GM19438 (cell line): ENCODE data around the gene KIF9.
"Not testable (repeated sequence)": the region's sequence is repeated elsewhere in the genome, so short reads cannot be mapped to it uniquely, and the experiment has no call there.

Source experiments
- ATAC-seq: cut with Tn5 transposase; IDR thresholded peaks from one replicate; pipeline ENCODE4 v1.9.1; 2021; ENCODE audit warnings: low read depth; ENCODE audit not compliant: unreplicated experiment

The KIF9 gene

GRCh38 chr3:47282424-47283192 is at the start of gene KIF9, which contains the start of gene KLHL18:
Gene KIF9, minus strand, starts transcription at chr3:47282799. Its CDS starts 5,425 bp downstream, at chr3:47277374.
Gene KLHL18, plus strand, starts transcription at chr3:47282944. Its CDS starts 22 bp downstream, at chr3:47282966.
- peak; percentile 71 for ATAC-seq

- no peak for ATAC-seq
These were observed 41.8 kb upstream of the KIF9 start for GRCh38 chr3:47324278-47324865.

GRCh38 chr3:47323431-47324277 is 41.1 kb upstream of the KIF9 start:
- no peak for ATAC-seq

- no peak for ATAC-seq
These were observed 37.4 kb upstream of the KIF9 start for GRCh38 chr3:47319956-47320355.

GRCh38 chr3:47318916-47319315 is 36.3 kb upstream of the KIF9 start:
- no peak for ATAC-seq

GRCh38 chr3:47316151-47316550 is 33.6 kb upstream of the KIF9 start:
- not testable (repeated sequence) for ATAC-seq

GRCh38 chr3:47315069-47315647 is 32.6 kb upstream of the KIF9 start:
- ATAC-seq: no peak

GRCh38 chr3:47314056-47314764 is 31.6 kb upstream of the KIF9 start:
- ATAC-seq: no peak

- no peak for ATAC-seq
These were observed 30.9 kb upstream of the KIF9 start for GRCh38 chr3:47313341-47314055.

GRCh38 chr3:47310391-47310790 is 27.8 kb upstream of the KIF9 start:
- ATAC-seq: no peak

- ATAC-seq: not testable (repeated sequence)
These were observed 26.6 kb upstream of the KIF9 start for GRCh38 chr3:47309231-47309630.

GRCh38 chr3:47306022-47306421 is 23.4 kb upstream of the KIF9 start:
- no peak for ATAC-seq

- ATAC-seq: no peak
These were observed 18.9 kb upstream of the KIF9 start for GRCh38 chr3:47301456-47301855.

GRCh38 chr3:47299381-47300318 is 17.1 kb upstream of the KIF9 start:
- no peak for ATAC-seq

GRCh38 chr3:47298439-47298838 is 15.8 kb upstream of the KIF9 start:
- ATAC-seq: no peak

GRCh38 chr3:47296562-47297302 is 14.1 kb upstream of the KIF9 start:
- no peak for ATAC-seq

GRCh38 chr3:47295976-47296375 is 13.4 kb upstream of the KIF9 start:
- no peak for ATAC-seq

GRCh38 chr3:47295322-47295721 is 12.7 kb upstream of the KIF9 start:
- ATAC-seq: no peak
